ENCODE measurements around the gene PSORS1C1. TPM values are rescaled to one million over a fixed set of nuclear protein-coding genes. Genes with fewer than 3 reads are reported as not detected.

PSORS1C1 gene
- total RNA-seq, 1 donor from 2014 or later = under 0.01 TPM

GRCh38 chr6:31138982-31139381 lies 24.4 kb downstream of the PSORS1C1 start, which contains the start of gene PSORS1C2:
Gene PSORS1C2, minus strand, starts transcription at chr6:31139066. Its CDS starts 40 bp downstream, at chr6:31139026.
- H3K36me3 ChIP-seq (ENCODE audit: control insufficient read depth in 3 of 3, insufficient read depth in 3 of 3, low read length in 3 of 3) = peaks cover 10 to 15% (median 12%) of the 10 kb centered on the region in 3 donors
- H3K4me3 ChIP-seq (ENCODE audit: low read length in 3 of 3) = no peak within 1 kb of the TSS
- no peak within 1 kb of the TSS for H3K27ac ChIP-seq (ENCODE audit: low read depth, low read length)
- H3K9ac ChIP-seq (ENCODE audit: low read depth in 1 of 3, low read length in 3 of 3) = peak within 1 kb of the TSS in 1 of 3 donors; percentile 0
- H3K9me3 ChIP-seq (ENCODE audit: control insufficient read depth in 3 of 3, low read length in 3 of 3) = no peaks in the 10 kb centered on the region
- H3K27me3 ChIP-seq (ENCODE audit: control insufficient read depth in 3 of 3, insufficient read depth in 3 of 3, low read length in 3 of 3) = peaks cover 0 to 4% (median 0%) of the 10 kb centered on the region in 3 donors
- H3K4me1 ChIP-seq (ENCODE audit: control insufficient read depth in 3 of 3, insufficient read depth in 3 of 3, low read length in 3 of 3) = peaks cover 0 to 18% (median 4%) of the 10 kb centered on the region in 3 donors

- H3K9me3 ChIP-seq (ENCODE audit: control insufficient read depth in 3 of 3, low read length in 3 of 3) = no peaks in the 10 kb centered on the region
- H3K27ac ChIP-seq (ENCODE audit: low read depth, low read length) = no peak overlapping the region
- H3K4me1 ChIP-seq (ENCODE audit: control insufficient read depth in 3 of 3, insufficient read depth in 3 of 3, low read length in 3 of 3) = peaks cover 0 to 18% (median 4%) of the 10 kb centered on the region in 3 donors
- no peak overlapping the region for H3K4me3 ChIP-seq (ENCODE audit: low read length in 3 of 3)
- H3K36me3 ChIP-seq (ENCODE audit: control insufficient read depth in 3 of 3, insufficient read depth in 3 of 3, low read length in 3 of 3) = peaks cover 13 to 21% (median 14%) of the 10 kb centered on the region in 3 donors
- peaks cover 0 to 4% (median 0%) of the 10 kb centered on the region in 3 donors for H3K27me3 ChIP-seq (ENCODE audit: control insufficient read depth in 3 of 3, insufficient read depth in 3 of 3, low read length in 3 of 3)
- no peak overlapping the region for H3K9ac ChIP-seq (ENCODE audit: low read depth in 1 of 3, low read length in 3 of 3)
These were observed 25.0 kb downstream of the PSORS1C1 start for GRCh38 chr6:31139599-31139998.

- Histone ChIP-seq H3K4me1 (ENCODE audit: control insufficient read depth in 3 of 3, insufficient read depth in 3 of 3, low read length in 3 of 3) (peaks cover 0 to 18% (median 4%) of the 10 kb centered on the region in 3 donors), H3K27ac (ENCODE audit: low read depth, low read length) (no peak overlapping the region), H3K9me3 (ENCODE audit: control insufficient read depth in 3 of 3, low read length in 3 of 3) (no peaks in the 10 kb centered on the region), H3K36me3 (ENCODE audit: control insufficient read depth in 3 of 3, insufficient read depth in 3 of 3, low read length in 3 of 3) (peaks cover 17 to 28% (median 23%) of the 10 kb centered on the region in 3 donors), H3K4me3 (ENCODE audit: low read length in 3 of 3) (no peak overlapping the region), H3K27me3 (ENCODE audit: control insufficient read depth in 3 of 3, insufficient read depth in 3 of 3, low read length in 3 of 3) (peaks cover 0 to 4% (median 0%) of the 10 kb centered on the region in 3 donors), H3K9ac (ENCODE audit: low read depth in 1 of 3, low read length in 3 of 3) (no peak overlapping the region)
These were observed 26.0 kb downstream of the PSORS1C1 start for GRCh38 chr6:31140643-31141042.

- Histone ChIP-seq H3K27me3 (ENCODE audit: control insufficient read depth in 3 of 3, insufficient read depth in 3 of 3, low read length in 3 of 3) (peaks cover 0 to 4% (median 0%) of the 10 kb centered on the region in 3 donors), H3K4me3 (ENCODE audit: low read length in 3 of 3) (no peak overlapping the region), H3K4me1 (ENCODE audit: control insufficient read depth in 3 of 3, insufficient read depth in 3 of 3, low read length in 3 of 3) (peaks cover 0 to 18% (median 4%) of the 10 kb centered on the region in 3 donors), H3K9ac (ENCODE audit: low read depth in 1 of 3, low read length in 3 of 3) (no peak overlapping the region), H3K27ac (ENCODE audit: low read depth, low read length) (no peak overlapping the region), H3K9me3 (ENCODE audit: control insufficient read depth in 3 of 3, low read length in 3 of 3) (no peaks in the 10 kb centered on the region), H3K36me3 (ENCODE audit: control insufficient read depth in 3 of 3, insufficient read depth in 3 of 3, low read length in 3 of 3) (peaks cover 18 to 31% (median 25%) of the 10 kb centered on the region in 3 donors)
These were observed 27.8 kb downstream of the PSORS1C1 start for GRCh38 chr6:31142361-31142761.

- no peak overlapping the region for H3K27ac ChIP-seq (ENCODE audit: low read depth, low read length)
- peaks cover 18 to 33% (median 28%) of the 10 kb centered on the region in 3 donors for H3K36me3 ChIP-seq (ENCODE audit: control insufficient read depth in 3 of 3, insufficient read depth in 3 of 3, low read length in 3 of 3)
- no peak overlapping the region for H3K9ac ChIP-seq (ENCODE audit: low read depth in 1 of 3, low read length in 3 of 3)
- H3K4me3 ChIP-seq (ENCODE audit: low read length in 3 of 3) = no peak overlapping the region
- peaks cover 0 to 14% (median 0%) of the 10 kb centered on the region in 3 donors for H3K4me1 ChIP-seq (ENCODE audit: control insufficient read depth in 3 of 3, insufficient read depth in 3 of 3, low read length in 3 of 3)
- no peaks in the 10 kb centered on the region for H3K27me3 ChIP-seq (ENCODE audit: control insufficient read depth in 3 of 3, insufficient read depth in 3 of 3, low read length in 3 of 3)
- no peaks in the 10 kb centered on the region for H3K9me3 ChIP-seq (ENCODE audit: control insufficient read depth in 3 of 3, low read length in 3 of 3)
These were observed 28.5 kb downstream of the PSORS1C1 start for GRCh38 chr6:31143148-31143547.

GRCh38 chr6:31144296-31144969 lies 29.8 kb downstream of the PSORS1C1 start:
- Histone ChIP-seq H3K4me1 (ENCODE audit: control insufficient read depth in 3 of 3, insufficient read depth in 3 of 3, low read length in 3 of 3) (peaks cover 0 to 14% (median 0%) of the 10 kb centered on the region in 3 donors), H3K9ac (ENCODE audit: low read depth in 1 of 3, low read length in 3 of 3) (no peak overlapping the region), H3K4me3 (ENCODE audit: low read length in 3 of 3) (no peak overlapping the region), H3K9me3 (ENCODE audit: control insufficient read depth in 3 of 3, low read length in 3 of 3) (no peaks in the 10 kb centered on the region), H3K36me3 (ENCODE audit: control insufficient read depth in 3 of 3, insufficient read depth in 3 of 3, low read length in 3 of 3) (peaks cover 21 to 37% (median 36%) of the 10 kb centered on the region in 3 donors), H3K27ac (ENCODE audit: low read depth, low read length) (no peak overlapping the region), H3K27me3 (ENCODE audit: control insufficient read depth in 3 of 3, insufficient read depth in 3 of 3, low read length in 3 of 3) (no peaks in the 10 kb centered on the region)

GRCh38 chr6:31144970-31145340 lies 30.4 kb downstream of the PSORS1C1 start:
- Histone ChIP-seq H3K4me1 (ENCODE audit: control insufficient read depth in 3 of 3, insufficient read depth in 3 of 3, low read length in 3 of 3) (peaks cover 0 to 12% (median 0%) of the 10 kb centered on the region in 3 donors), H3K36me3 (ENCODE audit: control insufficient read depth in 3 of 3, insufficient read depth in 3 of 3, low read length in 3 of 3) (peaks cover 25 to 40% (median 39%) of the 10 kb centered on the region in 3 donors), H3K4me3 (ENCODE audit: low read length in 3 of 3) (no peak overlapping the region), H3K9ac (ENCODE audit: low read depth in 1 of 3, low read length in 3 of 3) (no peak overlapping the region), H3K27me3 (ENCODE audit: control insufficient read depth in 3 of 3, insufficient read depth in 3 of 3, low read length in 3 of 3) (no peaks in the 10 kb centered on the region), H3K27ac (ENCODE audit: low read depth, low read length) (no peak overlapping the region), H3K9me3 (ENCODE audit: control insufficient read depth in 3 of 3, low read length in 3 of 3) (no peaks in the 10 kb centered on the region)

DNA sequence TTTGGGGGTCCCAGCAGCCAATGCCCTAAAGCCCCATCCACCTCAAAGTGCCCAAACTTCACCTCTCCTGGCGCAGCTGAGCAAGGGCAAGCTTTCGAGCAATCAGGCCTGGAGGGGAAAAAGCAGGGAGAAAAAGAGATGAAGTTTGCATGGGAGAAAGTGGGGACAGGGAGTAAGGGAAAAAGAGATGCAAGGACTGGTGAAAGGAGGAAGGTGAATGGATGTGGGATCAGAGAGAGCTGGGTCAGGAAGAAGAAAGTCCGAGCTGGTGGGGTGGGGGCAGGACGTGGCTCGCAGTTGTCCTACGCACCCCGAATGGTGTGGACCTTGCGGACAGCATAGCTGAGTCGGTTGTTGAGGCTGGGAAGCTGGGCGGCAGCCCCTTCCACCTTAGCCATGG lies 30.8 kb downstream of the PSORS1C1 start:
- Histone ChIP-seq H3K9me3 (ENCODE audit: control insufficient read depth in 3 of 3, low read length in 3 of 3) (no peaks in the 10 kb centered on the region), H3K4me1 (ENCODE audit: control insufficient read depth in 3 of 3, insufficient read depth in 3 of 3, low read length in 3 of 3) (peaks cover 0 to 12% (median 0%) of the 10 kb centered on the region in 3 donors), H3K27me3 (ENCODE audit: control insufficient read depth in 3 of 3, insufficient read depth in 3 of 3, low read length in 3 of 3) (no peaks in the 10 kb centered on the region), H3K27ac (ENCODE audit: low read depth, low read length) (no peak overlapping the region), H3K9ac (ENCODE audit: low read depth in 1 of 3, low read length in 3 of 3) (no peak overlapping the region), H3K4me3 (ENCODE audit: low read length in 3 of 3) (no peak overlapping the region), H3K36me3 (ENCODE audit: control insufficient read depth in 3 of 3, insufficient read depth in 3 of 3, low read length in 3 of 3) (peaks cover 29 to 44% (median 44%) of the 10 kb centered on the region in 3 donors)

GRCh38 chr6:31149827-31150447 lies 35.3 kb downstream of the PSORS1C1 start:
- no peak overlapping the region for H3K27ac ChIP-seq (ENCODE audit: low read depth, low read length)
- H3K9ac ChIP-seq (ENCODE audit: low read depth in 1 of 3, low read length in 3 of 3) = no peak overlapping the region
- no peaks in the 10 kb centered on the region for H3K9me3 ChIP-seq (ENCODE audit: control insufficient read depth in 3 of 3, low read length in 3 of 3)
- H3K27me3 ChIP-seq (ENCODE audit: control insufficient read depth in 3 of 3, insufficient read depth in 3 of 3, low read length in 3 of 3) = no peaks in the 10 kb centered on the region
- no peaks in the 10 kb centered on the region for H3K4me1 ChIP-seq (ENCODE audit: control insufficient read depth in 3 of 3, insufficient read depth in 3 of 3, low read length in 3 of 3)
- H3K36me3 ChIP-seq (ENCODE audit: control insufficient read depth in 3 of 3, insufficient read depth in 3 of 3, low read length in 3 of 3) = peaks cover 33 to 57% (median 35%) of the 10 kb centered on the region in 3 donors
- H3K4me3 ChIP-seq (ENCODE audit: low read length in 3 of 3) = no peak overlapping the region

GRCh38 chr6:31152781-31153180 lies 38.2 kb downstream of the PSORS1C1 start:
- H3K27me3 ChIP-seq (ENCODE audit: control insufficient read depth in 3 of 3, insufficient read depth in 3 of 3, low read length in 3 of 3) = no peaks in the 10 kb centered on the region
- H3K36me3 ChIP-seq (ENCODE audit: control insufficient read depth in 3 of 3, insufficient read depth in 3 of 3, low read length in 3 of 3) = peaks cover 28 to 56% (median 33%) of the 10 kb centered on the region in 3 donors
- peaks cover 5 to 21% (median 11%) of the 10 kb centered on the region in 3 donors for H3K4me1 ChIP-seq (ENCODE audit: control insufficient read depth in 3 of 3, insufficient read depth in 3 of 3, low read length in 3 of 3)
- no peaks in the 10 kb centered on the region for H3K9me3 ChIP-seq (ENCODE audit: control insufficient read depth in 3 of 3, low read length in 3 of 3)
- no peak overlapping the region for H3K9ac ChIP-seq (ENCODE audit: low read depth in 1 of 3, low read length in 3 of 3)
- no peak overlapping the region for H3K27ac ChIP-seq (ENCODE audit: low read depth, low read length)
- H3K4me3 ChIP-seq (ENCODE audit: low read length in 3 of 3) = no peak overlapping the region
